ENCODE data around the gene PCYT2.

DNA sequence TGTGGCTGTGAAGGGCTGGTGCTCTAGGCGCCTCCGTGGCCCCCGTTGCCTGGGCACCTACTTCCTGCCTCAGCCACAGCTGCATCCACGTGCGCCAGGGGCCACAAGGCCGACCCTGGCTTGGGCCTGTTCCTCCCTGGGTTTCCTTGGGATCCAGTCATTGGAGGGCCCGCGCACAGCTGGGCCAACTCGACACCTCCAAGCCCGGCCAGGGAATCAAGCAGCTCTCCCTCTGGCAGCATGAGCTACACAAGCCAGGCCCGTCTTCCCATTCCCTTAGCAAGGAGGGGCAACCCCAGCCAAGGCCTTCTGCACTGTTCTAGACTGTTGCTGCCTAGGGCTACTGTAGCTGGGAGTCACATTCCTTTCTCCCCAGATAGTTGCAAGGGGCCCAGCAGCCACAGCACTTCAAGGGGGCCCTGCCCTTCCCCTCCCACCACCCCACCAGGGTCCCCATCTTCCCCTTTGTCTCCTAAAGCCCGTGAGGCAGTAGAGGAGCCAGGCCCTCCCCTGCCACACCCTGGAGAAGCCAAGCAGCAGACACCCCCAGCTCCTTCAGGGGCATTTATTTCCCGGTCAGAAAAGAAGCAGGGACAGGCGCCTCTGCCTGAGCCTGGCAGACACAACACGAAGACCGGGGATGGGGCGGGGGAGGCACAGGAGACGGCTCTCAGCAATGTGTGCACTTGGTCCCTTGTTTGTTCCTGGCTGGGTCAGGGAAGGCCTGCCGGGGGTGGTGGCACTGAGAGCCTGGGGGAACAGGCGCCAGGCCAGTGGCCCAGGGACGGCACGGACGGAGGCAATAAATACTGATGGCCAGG, 43.8 kb downstream of the PCYT2 start:
- TF ChIP-seq MAX (CRISPR knock-in tag; IDR thresholded peaks at IDR 0.05) (peak; percentile 20; the same call in 1 of the 2 replicates), PREB (CRISPR knock-in tag; IDR thresholded peaks at IDR 0.05; ENCODE audit: borderline replicate concordance) (no peak), CTCF (IDR thresholded peaks at IDR 0.05) (no peak), NFATC4 (CRISPR knock-in tag; IDR thresholded peaks at IDR 0.05) (peak; percentile 6; the same call in 1 of the 2 replicates), CREB1 (CRISPR knock-in tag; IDR thresholded peaks at IDR 0.05) (no peak), NR2C2 (CRISPR knock-in tag; IDR thresholded peaks at IDR 0.05) (0 out of 2 replicates have a peak, but pooled peaks have one; percentile 9), TCF7 (CRISPR knock-in tag; IDR thresholded peaks at IDR 0.05; ENCODE audit: low read depth) (no peak), ZNF138 (CRISPR knock-in tag; conservative IDR thresholded peaks at IDR 0.05) (0 out of 2 replicates have a peak, but pooled peaks have one; percentile 26), PRDM15 (CRISPR knock-in tag; IDR thresholded peaks at IDR 0.05) (no peak), ETV6 (CRISPR knock-in tag; IDR thresholded peaks at IDR 0.05) (no peak), NR3C1 (CRISPR knock-in tag; conservative IDR thresholded peaks at IDR 0.05; ENCODE audit: low read depth) (no peak), HMGXB4 (CRISPR knock-in tag; IDR thresholded peaks at IDR 0.05) (no peak)
